Suprapubic skin (tissue), 4 donors: ENCODE results near the gene ALDH1A2. TPM values are rescaled to one million over a fixed set of nuclear protein-coding genes. Genes with fewer than 3 reads are reported as not detected.

Source experiments
- DNase-seq, 2 donors: peaks; one replicate each; pipeline ENCODE4 v3.0.0-alpha.2; 2019; ENCODE audit warnings: low spot score in 2 of 2
- H3K27ac ChIP-seq: fragments of 200-600 bp; sonication (generic); one replicate; pipeline ENCODE4 v1.5.1; 2019
- H3K27me3 ChIP-seq: fragments of 200-600 bp; sonication (generic); one replicate; pipeline ENCODE4 v1.5.1; 2019
- H3K36me3 ChIP-seq: fragments of 200-600 bp; sonication (generic); one replicate; pipeline ENCODE4 v1.5.1; 2019
- H3K4me1 ChIP-seq: fragments of 200-600 bp; sonication (generic); one replicate; pipeline ENCODE4 v1.5.1; 2019
- H3K4me3 ChIP-seq: fragments of 200-600 bp; sonication (generic); one replicate; pipeline ENCODE4 v1.5.1; 2019; ENCODE audit warnings: mild to moderate bottlenecking
- H3K9me3 ChIP-seq: fragments of 200-600 bp; sonication (generic); one replicate; pipeline ENCODE4 v1.5.1; 2019
- CTCF ChIP-seq, 2 donors: fragments of 200-600 bp in 1 of 2; fragments of 450-650 bp in 1 of 2; sonication (generic) in 1 of 2; IDR thresholded peaks; one replicate each; pipeline ENCODE4 v1.5.1; 2016 to 2019; ENCODE audit warnings: antibody characterized with exemption in 2 of 2, mild to moderate bottlenecking in 1 of 2, moderate library complexity in 1 of 2
- EP300 ChIP-seq: sonication (generic); formaldehyde crosslinking; IDR thresholded peaks from one replicate; pipeline ENCODE4 v1.6.1; 2017; ENCODE audit warnings: antibody characterized with exemption
- POLR2A ChIP-seq, 2 donors: fragments of 450-650 bp; IDR thresholded peaks; one replicate each; pipeline ENCODE4 v1.6.1; 2017; ENCODE audit warnings: antibody characterized with exemption in 2 of 2, mild to moderate bottlenecking in 2 of 2, moderate library complexity in 2 of 2
- POLR2AphosphoS5 ChIP-seq, 3 donors: sonication (generic); formaldehyde crosslinking; IDR thresholded peaks; one replicate each; pipeline ENCODE4 v1.6.1; 2017; ENCODE audit warnings: antibody characterized with exemption in 3 of 3
- WGBS: methylation state at CpG from one replicate; pipeline ENCODE4 v1.1.5; 2018; 5-methylcytosine and 5-hydroxymethylcytosine counted together
- total RNA-seq, 4 donors: library from RNA; depleted of rRNA; stranded (reverse); fragments of >200 nt; gene quantifications; one replicate each; pipeline ENCODE4 v1.1.0, GENCODE V29; 2016

ALDH1A2 gene
- total RNA-seq, 4 donors from 2014 or later, result 0.62 to 4.9 (median 2.6) TPM

DNA sequence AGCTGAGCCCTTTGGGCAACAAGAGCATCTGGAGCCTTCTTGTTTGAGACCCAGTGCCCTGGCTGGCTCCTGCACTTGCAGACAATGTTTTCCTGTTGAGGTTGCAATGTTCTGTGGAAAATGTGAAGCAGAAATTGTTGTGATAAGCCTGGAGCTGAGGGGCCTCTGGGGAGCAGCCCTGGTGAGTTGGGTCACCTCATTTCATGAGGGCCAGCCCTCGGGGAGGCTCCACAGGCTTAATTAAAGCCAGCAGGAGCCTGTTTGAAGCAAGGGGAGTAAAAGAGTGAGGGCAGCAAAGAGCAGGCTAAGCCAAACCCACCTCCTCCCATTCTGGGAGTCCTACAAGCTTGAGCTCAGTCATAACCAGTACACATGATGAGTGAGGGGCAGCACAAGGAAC, 154.3 kb downstream of the ALDH1A2 start:
- Histone ChIP-seq H3K4me3 (no peak overlapping the region), H3K36me3 (no peaks in the 10 kb centered on the region), H3K4me1 (no peaks in the 10 kb centered on the region), H3K27ac (no peak overlapping the region), H3K9me3 (no peaks in the 10 kb centered on the region), H3K27me3 (no peaks in the 10 kb centered on the region)
- no peak for DNase-seq
- no peak for TF ChIP-seq EP300
- WGBS, result 47% methylated on average over 1 of the region's 1 CpG

GRCh38 chr15:57910672-57911071, 154.8 kb downstream of the ALDH1A2 start:
- no peaks in the 10 kb centered on the region for H3K9me3 ChIP-seq
- 93% methylated on average over 3 of the region's 3 CpGs for WGBS
- H3K27ac ChIP-seq, result no peak overlapping the region
- H3K27me3 ChIP-seq, result peaks cover 2% of the 10 kb centered on the region
- DNase-seq, result no peak
- no peaks in the 10 kb centered on the region for H3K4me1 ChIP-seq
- no peaks in the 10 kb centered on the region for H3K36me3 ChIP-seq
- no peak overlapping the region for H3K4me3 ChIP-seq
- no peak for TF ChIP-seq EP300
- no peak for TF ChIP-seq CTCF (IDR thresholded peaks at IDR 0.05)
- TF ChIP-seq POLR2AphosphoS5 (IDR thresholded peaks at IDR 0.05), result no peak
- TF ChIP-seq POLR2A (IDR thresholded peaks at IDR 0.05), result no peak

DNA sequence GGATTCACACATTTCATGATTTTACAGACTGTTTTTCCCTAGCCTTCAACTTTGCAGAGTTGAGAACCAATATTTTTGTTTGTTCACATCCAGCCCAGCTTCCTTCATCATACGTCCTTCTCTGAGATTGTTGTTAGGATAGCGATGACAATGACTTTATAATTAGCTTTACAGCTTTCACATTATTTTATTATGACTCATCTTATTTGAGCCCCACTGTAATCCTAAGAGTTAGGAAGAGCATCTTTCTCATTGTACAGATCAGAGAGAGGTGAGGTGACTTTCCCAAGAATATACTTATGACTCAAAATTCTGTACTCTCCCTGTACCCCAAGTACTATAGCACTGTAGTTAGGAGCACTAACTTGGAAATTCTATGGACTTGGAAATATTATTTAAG, 156.1 kb downstream of the ALDH1A2 start:
- no peaks in the 10 kb centered on the region for H3K4me1 ChIP-seq
- peaks cover 5% of the 10 kb centered on the region for H3K27me3 ChIP-seq
- H3K4me3 ChIP-seq, result no peak overlapping the region
- 44% methylated on average over 2 of the region's 2 CpGs for WGBS
- H3K27ac ChIP-seq, result no peak overlapping the region
- H3K36me3 ChIP-seq, result no peaks in the 10 kb centered on the region
- H3K9me3 ChIP-seq, result no peaks in the 10 kb centered on the region
- TF ChIP-seq CTCF (IDR thresholded peaks at IDR 0.05) (no peak), POLR2AphosphoS5 (IDR thresholded peaks at IDR 0.05) (no peak), EP300 (no peak), POLR2A (IDR thresholded peaks at IDR 0.05) (no peak)
- DNase-seq, result no peak

GRCh38 chr15:57903626-57904025, 161.9 kb downstream of the ALDH1A2 start:
- Histone ChIP-seq H3K27me3 (peaks cover 5% of the 10 kb centered on the region), H3K4me1 (no peaks in the 10 kb centered on the region), H3K27ac (no peak overlapping the region), H3K4me3 (no peak overlapping the region), H3K36me3 (no peaks in the 10 kb centered on the region), H3K9me3 (no peaks in the 10 kb centered on the region)
- TF ChIP-seq CTCF (IDR thresholded peaks at IDR 0.05), result no peak
- DNase-seq, result no peak
- 64% methylated on average over 1 of the region's 1 CpG for WGBS

Other genes with a start within 250 kb of the ALDH1A2 start
- gene AQP9, start 72.7 kb upstream of the ALDH1A2 start, total RNA-seq, result 10 to 100 TPM in 3 of 4 donors, 1 to 10 TPM in 1; 7.6 to 49.0 (median 32.7) TPM